GM19099 (cell line): Measurements from ENCODE around the gene CYTH4.

Source experiments
- POLR2A ChIP-seq: IDR thresholded peaks from 3 replicates; pipeline ENCODE4 v1.6.1; 2011; ENCODE audit warnings: low read depth; ENCODE audit not compliant: insufficient read length; ENCODE audit errors: extremely low read depth

CYTH4 gene, protein sequence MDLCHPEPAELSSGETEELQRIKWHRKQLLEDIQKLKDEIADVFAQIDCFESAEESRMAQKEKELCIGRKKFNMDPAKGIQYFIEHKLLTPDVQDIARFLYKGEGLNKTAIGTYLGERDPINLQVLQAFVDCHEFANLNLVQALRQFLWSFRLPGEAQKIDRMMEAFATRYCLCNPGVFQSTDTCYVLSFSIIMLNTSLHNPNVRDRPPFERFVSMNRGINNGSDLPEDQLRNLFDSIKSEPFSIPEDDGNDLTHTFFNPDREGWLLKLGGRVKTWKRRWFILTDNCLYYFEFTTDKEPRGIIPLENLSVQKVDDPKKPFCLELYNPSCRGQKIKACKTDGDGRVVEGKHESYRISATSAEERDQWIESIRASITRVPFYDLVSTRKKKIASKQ

GRCh38 chr22:37282385-37282677, at the start of gene CYTH4:
TSS of gene CYTH4 (plus strand) at chr22:37282508. CDS start at chr22:37282570, 62 bp downstream.
- peak; percentile 54 for TF ChIP-seq POLR2A

- TF ChIP-seq POLR2A: peak; percentile 29
Measured at GRCh38 chr22:37233751-37234631, 48.3 kb upstream of the CYTH4 start.

DNA sequence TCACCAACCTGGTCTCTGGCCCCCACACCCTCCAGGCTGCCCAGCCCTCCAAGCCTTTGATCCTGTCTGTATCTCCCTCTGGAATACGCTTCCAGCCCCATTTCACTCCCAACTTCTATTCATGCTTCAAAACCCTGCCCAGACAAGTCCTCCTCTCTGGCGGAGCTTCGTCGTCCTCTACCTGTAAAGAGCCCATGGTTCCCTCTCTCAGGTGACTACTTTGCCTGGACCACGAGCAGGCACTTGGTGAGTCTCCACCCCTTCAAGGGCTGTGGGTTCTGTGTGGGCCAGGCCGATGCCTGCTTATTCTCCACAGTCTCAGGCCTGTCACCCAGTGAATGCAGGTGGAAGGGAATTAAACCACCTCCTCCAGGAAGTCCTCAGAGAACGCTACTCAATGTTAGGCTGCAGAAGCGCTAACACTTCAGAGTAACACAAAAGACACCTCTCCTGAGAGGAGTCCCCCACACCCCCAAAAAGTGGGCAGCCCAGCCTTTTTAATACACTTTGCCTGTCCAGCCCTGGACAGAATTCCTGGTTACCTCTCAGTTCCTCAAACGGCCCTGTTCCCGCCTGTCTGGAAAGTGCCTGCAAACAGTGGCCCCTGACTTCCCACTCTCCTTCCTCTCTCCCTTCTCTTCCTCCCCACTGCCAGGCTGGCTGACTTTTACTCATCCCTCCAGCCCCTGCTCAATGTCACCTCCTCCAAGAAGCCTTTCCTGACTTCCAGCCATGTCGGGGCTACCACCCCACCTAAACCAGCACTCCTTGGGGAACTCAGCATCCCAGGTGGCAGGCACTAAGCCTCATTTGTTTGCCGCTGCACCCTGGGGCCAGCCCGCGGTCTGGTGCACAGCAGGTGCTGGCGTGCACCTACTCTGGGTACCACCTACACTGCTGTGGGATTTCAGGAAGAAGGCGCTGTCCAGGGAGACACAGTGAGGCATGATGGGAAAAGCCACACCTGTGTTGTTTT, 47.3 kb upstream of the CYTH4 start:
- TF ChIP-seq POLR2A: no peak

DNA sequence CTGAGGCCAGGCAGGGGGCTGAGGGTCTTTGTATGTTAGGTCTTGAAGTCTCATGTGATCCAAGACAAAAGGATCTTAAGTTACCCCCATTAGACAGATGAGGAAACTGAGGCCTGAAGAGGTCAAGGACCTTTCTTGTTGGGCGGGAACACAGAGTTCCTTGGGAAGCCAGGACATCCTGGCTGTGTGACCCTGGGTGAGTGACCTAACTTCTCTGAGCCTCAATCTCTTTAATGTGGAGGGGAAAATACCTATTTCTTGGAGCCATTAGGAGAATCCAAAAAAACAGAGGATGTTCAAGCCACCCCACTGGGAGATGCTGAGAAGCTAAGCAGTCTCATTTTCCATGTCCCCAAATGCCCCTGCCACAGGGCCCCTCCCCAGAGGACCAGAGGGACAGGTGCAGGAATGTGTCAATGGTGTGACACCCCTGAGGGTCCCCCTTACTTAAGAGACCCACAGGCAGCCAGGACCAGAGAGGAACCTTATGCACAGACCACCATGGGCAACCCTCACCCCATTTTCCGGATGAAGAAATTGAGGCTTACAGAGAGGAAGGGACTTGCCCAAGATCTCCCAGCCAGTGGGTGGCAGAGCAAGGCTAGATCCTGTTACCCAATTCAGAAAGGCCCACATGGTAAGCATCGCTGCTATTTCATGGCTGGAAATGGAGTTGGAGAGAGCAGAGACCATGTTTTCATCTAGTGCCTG, 46.3 kb upstream of the CYTH4 start:
- no peak for TF ChIP-seq POLR2A

GRCh38 chr22:37237371-37238268, 44.7 kb upstream of the CYTH4 start:
- TF ChIP-seq POLR2A: peak; percentile 14

GRCh38 chr22:37239336-37240239, 42.7 kb upstream of the CYTH4 start:
- peak; percentile 25 for TF ChIP-seq POLR2A

DNA sequence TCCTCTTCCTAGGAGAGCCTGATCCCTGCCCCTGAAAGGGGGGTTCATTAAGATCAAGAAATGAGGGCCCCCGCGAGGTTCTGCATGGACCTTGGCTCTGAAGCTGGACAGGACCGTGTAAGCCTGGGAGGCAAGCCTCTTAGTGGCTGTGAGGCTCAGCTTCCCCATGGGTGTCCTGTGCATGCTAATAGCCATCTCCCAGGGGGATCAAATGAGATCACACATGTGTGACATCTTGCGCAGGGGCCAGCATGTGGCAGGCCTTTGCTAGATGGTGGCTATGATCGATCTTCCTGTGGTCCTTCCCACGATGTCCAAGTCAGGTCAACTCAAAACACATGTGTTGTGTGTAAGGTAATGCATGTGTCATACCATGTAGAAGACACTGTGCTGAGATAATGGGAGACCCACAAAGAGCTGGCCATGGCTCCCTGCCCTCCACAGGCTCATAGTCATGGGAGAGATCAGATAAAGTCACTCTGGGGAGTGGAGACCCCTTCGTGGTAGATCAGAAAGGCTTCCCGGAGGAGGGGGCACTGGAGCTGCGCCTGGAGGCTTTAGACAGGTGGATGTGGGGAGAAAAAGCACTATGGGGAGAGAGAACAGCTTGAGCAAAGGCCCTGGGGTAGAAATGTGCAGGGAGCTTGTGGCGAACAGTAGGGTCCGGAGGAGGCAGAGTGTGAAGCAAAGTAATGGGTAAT, 41.9 kb upstream of the CYTH4 start:
- TF ChIP-seq POLR2A: no peak

GRCh38 chr22:37240941-37241320, 41.4 kb upstream of the CYTH4 start:
- TF ChIP-seq POLR2A: no peak

DNA sequence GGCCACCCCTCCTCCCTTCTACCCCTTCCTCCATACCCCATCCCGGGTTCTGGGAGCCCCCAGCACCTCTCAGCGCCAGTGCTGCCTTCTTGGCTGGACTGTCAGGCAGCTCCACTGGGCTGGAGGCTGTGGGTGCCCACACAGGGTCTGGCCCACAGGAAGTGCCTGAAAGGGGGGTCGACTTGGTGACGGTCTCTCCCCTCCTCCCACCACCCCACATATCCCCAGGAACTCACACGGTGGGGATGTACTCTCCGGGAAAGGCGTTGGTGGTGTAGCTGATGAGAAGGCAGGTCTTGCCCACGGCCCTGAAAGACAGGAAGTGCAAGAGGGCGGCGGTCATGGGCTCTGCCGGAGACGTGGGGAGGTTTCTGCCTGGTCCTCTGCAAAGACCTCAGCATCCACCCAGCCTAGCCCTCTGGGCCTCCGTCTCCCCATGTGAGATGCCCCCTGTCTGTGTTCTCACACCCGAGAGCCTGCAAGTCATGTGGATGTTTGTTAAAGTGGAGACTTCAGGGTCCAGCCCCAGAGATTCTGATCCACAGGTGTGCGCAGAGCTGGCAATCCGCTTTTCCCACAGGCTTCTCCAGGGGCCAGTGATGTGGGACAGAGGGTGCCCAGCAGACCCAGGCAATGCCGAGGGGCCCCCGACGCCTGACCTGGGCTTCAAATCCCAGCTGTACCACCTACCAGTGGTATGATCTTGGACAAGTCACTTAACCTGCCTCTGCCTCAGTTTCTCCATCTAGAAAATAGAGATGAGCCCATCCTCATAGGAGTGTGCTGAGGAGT, 40.8 kb upstream of the CYTH4 start:
- TF ChIP-seq POLR2A: peak; percentile 17

DNA sequence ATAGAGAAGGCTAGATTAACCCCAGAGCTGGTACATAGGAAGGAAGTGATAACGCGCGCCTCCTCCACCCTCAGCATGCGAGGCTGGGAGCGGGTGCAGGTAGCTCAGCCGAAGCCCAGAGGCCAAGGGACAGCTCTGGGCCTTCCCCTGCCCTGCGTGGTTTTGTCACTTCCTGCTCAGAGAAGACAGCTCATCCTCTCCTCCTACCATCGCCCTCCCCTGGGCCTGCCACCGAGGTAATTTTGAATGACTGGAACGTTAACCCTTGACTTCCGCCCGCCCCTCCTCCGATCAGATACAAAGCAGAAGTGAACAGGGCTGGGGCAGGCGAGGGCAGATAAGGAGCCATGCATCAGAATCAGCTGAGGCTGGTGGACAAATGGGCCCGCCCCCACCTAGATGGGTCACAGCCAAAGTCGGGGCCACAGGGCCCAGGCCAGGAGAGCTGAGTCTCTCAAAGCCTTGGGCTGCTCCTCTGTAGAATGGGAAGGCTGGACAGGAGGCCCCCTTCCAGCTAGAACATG, 39.9 kb upstream of the CYTH4 start:
- peak; percentile 70 for TF ChIP-seq POLR2A
